HG03175 (cell line): ENCODE data around the gene NKG7.
"Not testable (repeated sequence)": the region's sequence is repeated elsewhere in the genome, so short reads cannot be mapped to it uniquely, and the experiment has no call there.

Source experiments
- ATAC-seq: cut with Tn5 transposase; IDR thresholded peaks from one replicate; pipeline ENCODE4 v1.9.1; 2021; ENCODE audit warnings: mild to moderate bottlenecking, moderate library complexity; ENCODE audit not compliant: unreplicated experiment

Gene NKG7, protein sequence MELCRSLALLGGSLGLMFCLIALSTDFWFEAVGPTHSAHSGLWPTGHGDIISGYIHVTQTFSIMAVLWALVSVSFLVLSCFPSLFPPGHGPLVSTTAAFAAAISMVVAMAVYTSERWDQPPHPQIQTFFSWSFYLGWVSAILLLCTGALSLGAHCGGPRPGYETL

DNA sequence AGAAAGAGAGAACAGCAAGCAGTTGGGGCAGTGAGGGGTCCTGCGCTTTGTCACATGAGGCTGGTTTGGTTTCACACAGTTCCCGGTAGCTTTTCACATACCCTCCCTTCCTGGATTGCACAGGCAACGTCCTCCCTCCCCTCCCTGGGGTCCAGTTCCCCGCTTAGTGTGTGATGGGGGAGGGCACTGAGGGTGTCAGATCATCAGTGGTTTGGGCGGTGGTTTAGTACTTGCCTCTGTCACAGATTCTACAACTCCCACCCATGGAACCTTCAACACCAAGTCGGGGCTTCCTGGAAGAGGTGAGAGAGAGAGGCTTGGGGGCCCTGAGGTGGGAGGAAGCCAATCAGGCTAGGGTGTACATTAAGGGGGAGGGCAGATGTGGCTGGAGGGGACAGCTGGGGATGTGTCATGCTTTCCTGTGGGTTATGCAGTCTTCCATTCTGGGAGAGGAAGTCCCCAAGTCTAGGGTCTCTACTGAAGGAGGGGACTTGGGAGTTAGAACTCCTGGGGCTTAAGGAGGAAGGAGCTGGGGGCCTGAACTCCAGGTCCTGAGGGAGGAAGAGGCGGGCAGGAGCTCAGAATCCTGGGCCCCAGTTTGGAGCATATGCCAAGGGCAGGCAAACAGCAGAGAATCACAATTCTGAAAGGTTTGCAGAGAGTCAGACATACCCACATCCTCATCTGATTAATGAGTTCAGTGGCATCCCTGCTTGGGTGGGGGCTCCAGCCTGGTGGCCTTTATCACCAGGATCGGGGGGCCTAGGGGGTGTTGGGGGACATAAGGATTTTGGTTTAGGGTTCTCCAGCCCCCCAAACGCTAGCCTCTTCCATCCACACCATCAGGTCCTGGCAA, at the start of gene NKG7:
Gene NKG7, minus strand, starts transcription at position 6 of the 856 bp plus-strand sequence. CDS start 119 bp downstream, outside the sequence.
- no peak for ATAC-seq

DNA sequence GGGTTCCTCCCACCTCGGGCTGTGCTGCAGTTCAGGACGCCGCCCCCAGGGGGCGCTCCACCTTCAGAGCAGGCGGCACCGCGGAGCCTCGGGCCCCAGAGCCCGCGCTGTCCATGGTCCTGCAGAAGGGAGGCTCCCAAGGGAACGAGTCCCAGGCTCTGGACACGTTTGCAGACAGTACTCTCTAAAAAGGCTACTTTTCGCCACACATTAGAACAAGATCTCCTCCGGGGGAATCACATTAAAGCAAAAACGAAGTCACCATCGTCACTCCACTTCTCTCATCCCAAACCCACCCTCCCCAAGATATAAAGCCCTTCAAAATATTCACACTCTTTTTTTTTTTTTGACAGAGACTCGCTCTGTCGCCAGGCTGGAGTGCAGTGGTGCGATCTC, 49.6 kb upstream of the NKG7 start:
- ATAC-seq: peak; percentile 55

DNA sequence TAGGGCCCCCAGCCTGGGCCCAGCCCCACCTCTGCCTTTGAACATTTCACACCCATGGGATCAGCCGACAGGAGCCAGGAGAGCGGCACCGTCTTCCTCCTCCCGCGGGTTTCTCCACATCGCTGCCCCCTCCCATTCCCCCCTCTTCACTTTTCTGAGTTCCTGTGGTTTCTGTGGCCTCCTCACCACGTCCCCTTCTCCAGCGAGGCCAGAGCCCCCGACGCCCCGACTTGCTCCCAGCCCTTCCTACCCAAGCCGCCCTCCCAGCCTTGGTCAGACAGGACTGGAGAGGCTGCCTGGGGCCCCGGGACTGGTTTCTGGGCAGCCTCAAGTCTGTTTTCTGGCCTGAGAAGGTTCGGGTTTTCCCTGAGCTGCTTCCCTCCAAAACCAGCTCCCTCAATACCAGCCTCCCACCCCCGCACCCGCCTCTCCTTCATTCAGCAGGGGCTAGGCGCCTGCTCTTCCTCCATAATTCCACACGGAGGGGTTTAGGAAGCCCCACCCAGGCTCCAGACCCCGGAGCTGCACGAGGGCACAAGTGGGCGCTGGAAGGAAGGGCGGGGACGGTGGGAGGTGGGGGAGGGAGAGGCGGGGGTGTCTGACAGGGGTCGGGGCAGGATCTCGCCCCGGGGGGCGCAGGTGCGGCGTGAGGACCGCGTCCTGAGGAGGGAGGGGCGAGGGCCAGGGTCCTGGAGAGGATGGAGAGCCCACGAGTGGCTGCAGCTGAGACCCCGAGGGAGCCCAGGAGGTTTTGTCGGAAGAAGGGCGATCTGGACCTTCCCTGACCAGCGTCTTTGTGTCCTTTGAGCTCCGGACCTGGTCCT, 49.0 kb upstream of the NKG7 start:
- ATAC-seq: no peak

DNA sequence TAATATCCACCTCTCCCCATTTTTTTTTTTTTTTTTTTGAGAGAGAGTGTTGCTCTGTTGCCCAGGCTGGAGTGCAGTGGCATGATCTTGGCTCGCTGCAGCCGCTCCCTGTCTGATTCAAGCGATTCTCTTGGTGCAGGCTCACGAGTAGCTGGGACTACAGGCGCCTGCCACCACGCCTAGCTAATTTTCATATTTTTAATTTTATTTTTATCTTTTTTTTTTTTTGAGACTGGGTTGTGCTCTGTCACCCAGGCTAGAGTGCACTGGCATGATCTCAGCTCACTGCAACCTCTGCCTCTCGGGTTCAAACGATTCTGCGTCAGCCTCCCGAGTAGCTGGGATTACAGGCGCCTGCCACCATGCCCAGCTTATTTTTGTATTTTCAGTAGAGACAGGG, 48.1 kb upstream of the NKG7 start:
- not testable (repeated sequence) for ATAC-seq

DNA sequence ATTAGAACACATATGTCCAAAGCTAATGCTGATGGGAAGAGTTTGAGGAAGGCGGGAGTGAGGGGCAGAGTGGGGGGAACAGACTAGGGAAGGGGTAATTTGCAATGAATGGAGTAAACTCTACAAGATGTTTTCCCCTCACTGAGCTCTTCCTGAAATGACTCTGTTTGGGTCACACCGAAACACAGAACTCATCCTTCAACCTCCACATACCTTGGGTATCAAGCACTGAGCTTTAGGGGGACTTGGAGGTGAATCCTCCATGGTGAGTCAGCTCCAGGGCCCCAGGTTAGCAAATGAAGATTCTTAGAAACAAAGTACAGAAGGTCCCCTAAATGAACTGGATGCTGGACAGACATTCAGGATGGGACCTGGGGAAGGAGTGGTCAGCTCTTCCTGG, 46.3 kb upstream of the NKG7 start:
- ATAC-seq: no peak

DNA sequence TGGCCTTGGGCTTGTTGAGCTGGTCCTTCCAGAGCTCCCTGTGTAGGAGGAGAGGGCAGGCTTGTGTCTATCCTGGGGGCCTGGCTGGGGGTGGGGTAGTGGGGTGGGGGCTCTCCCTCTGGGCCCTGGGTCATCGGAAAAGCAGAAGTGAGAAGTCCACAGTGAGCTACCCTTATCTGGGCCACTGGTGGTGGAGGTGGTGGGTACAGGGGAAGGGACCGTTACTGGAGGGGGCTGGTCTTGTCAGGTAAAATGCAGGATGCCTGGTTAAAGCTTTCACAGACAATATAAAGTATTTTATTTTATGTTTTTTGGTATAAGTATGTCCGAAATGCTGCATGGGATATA, 45.3 kb upstream of the NKG7 start:
- ATAC-seq: peak; percentile 32

DNA sequence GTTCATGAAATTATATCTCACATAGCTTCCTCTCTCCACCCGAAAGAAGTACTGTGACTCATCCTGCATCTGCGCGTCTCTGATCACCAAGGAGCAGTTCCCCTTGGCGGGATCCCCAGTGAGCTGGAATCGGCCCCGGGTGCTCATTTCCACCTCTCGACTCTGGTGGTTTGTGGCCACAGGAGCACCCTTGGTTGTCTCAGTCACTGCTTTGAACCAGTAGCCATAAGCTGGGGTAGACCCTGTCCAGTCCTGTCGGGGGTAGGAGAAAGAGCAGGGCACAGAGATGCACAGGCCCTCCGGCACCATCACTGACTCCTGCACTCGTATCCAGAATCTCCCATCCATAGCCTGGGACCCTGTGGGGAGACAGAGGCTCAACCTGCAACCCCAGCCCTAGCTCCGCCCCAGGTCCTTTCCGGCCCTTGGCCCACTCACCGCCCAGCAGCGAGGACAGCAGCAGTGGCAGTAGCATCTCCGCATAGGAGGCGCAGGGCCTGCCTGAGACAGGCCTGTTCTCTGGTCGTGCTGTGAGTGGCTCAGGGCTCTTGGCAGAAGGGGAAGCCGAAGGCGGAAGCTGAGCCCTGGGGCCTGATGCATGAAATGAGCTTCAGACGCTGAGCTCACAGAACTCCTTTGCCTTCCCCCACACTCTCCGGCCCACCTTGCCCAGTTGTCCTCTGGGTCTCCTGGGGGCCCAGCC, 44.8 kb upstream of the NKG7 start, which contains the start of gene SIGLEC10:
Gene SIGLEC10, minus strand, starts transcription at position 536 of the 703 bp plus-strand sequence. Its CDS starts 61 bp downstream, at position 475.
- ATAC-seq: peak; percentile 72

DNA sequence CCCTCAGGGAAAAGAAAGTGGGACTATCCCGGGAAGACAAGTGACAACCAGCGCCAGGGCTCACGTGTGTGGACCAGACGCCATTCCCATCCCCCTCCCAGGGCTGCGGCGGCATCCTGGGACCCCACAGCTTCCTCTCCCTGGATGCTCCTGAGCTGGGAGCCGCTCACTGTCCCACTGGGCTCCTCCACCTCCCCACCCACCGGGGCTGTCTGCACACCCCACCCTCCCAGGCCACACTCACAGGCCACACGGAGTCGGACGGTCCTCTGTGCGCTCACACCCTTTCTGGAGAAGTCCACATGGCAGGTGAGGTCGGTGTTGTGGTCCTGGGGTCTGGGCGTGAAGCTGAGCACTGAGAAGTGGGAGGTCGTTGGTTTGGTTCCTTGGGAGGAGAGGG, 44.0 kb upstream of the NKG7 start:
- ATAC-seq: not testable (repeated sequence)

DNA sequence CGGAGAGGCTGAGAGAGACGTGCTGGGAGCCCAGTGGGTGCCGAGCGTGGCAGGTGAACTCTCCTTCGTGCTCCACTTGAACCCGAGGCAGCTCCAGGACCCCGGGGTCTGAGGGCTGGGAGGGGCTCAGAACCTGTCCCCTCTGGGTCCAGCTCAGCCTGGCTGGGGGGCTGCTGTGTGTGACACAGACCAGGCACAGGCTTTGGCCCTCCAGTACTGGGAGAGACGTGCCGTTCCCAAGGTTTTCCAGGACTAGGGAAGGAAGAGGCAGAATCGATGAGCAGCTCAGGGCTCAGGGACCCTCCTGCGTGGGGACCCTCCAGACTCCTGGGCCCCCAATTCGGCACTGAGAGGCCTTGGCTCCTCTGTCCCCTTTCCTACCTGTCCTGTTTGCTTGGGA, 42.7 kb upstream of the NKG7 start:
- no peak for ATAC-seq

DNA sequence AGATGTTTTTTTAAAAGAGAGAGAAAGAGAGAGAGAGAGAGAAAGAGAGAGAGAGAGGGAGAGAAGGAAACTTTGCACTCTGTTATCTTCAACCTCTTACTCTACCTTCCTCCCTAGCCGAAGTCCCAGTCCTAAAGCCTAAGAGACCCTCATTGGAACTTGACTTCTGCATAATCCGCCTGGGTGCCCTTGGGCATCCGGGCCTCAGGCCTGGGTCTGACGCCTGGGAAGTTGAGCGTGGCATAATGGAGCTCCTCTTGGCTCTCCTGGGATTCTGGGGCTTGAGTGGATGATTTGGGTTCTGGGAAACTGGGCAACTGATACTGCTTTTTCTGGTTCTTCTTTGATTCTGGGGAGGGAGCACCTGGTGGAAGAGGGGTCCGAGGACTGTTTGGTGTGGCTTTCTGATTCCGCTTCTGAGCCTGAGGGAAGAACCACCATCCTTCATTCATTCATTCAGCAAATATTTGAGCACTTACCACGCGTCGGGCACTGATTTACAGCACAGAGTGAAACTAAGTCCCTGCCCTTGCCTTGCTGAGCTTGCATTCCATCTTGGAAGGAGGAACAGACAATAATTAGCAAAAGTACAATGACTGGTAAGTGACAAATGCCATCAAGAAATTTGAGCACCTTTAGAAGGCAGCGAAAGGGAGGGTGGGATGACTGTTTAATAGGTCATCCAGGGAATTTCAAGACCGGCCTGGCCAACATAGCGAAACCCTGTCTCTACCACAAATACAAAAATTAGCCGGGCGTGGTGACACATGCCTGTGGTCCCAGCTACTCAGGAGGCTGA, 38.7 kb upstream of the NKG7 start:
- no peak for ATAC-seq

DNA sequence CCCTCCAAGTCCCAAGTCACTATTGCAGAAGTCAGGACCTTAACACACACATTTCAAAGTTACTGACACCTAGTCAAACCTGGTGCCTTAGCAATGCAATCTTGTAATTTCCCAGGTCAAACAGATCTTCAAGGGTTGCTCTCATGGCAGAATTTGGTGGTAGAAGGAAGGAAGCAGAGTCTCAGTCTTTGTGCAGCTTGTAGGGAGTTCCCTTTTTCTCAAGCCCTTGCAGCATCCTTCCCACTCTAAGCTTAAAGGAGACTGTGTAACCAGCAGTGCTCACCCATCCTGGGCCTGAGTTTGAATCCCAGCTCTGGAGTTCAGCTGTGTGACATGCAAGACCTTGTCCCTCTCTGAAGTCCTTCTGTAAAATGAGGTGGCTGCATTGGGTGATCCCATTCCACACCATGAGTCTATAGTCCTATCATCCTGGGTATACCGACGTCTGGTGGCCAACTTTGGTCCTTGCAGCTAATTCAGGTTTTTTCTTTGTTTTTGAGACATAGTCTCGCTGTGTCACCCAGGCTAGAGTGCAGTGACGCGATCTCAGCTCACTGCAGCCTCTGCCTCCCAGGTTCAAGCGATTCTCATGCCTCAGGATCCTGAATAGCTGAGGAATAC, 35.2 kb upstream of the NKG7 start:
- ATAC-seq: no peak

DNA sequence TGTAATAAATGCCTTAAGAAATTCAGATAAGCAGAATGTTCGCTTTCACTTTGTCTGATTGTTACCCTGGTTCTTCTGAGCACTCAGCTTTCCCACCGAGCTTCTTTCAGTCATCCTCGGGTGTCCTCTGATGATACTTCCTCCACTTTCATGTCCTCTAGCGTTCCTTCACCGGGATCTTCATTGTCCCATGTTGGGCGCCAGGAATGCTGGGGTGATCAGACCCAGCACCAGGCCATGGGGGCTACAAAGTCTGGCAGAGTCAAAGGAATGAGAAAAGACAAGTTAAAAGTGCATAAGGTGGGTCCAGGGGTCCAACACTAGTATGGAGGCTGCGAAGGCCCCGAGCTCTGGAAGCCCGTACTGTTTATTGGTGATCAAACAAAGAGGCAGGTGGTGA, 29.7 kb upstream of the NKG7 start:
- no peak for ATAC-seq

DNA sequence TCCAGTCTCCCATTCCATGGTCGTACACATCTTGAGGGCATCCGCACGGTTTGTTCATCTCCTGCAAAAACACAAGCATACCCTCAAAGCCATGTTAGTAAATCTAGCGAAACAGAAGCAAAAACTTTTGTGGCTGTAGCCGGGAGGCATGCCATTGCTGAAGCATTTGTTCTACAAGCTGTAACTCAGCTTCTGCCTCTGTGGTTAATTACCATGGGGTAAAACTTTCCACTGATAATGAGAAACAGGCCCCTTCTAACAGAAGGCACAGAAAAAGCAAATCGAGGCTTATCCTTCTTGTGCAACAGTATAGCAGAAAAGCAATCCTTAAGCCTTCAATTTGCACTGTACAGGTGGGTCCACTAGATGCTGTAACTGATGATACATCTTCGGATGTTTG, 27.5 kb upstream of the NKG7 start:
- not testable (repeated sequence) for ATAC-seq

DNA sequence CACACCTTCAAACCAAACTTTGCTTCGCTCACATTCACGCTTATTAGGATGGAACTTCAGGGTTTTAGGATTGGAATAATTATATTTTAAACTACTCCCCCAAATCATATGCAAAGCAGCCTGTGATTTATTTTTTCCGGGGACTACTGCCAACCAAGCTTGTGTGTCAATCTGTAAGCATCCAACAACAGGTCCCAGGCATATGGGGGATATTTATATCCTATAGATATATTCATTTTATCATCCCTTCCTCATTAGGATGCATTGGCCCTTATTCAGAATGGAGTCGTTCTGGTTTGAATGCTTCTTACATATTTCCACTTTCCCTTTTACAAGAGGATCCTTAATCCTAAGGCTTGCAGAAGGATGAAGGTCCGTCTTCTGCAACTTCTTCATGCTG, 26.8 kb upstream of the NKG7 start:
- ATAC-seq: no peak

DNA sequence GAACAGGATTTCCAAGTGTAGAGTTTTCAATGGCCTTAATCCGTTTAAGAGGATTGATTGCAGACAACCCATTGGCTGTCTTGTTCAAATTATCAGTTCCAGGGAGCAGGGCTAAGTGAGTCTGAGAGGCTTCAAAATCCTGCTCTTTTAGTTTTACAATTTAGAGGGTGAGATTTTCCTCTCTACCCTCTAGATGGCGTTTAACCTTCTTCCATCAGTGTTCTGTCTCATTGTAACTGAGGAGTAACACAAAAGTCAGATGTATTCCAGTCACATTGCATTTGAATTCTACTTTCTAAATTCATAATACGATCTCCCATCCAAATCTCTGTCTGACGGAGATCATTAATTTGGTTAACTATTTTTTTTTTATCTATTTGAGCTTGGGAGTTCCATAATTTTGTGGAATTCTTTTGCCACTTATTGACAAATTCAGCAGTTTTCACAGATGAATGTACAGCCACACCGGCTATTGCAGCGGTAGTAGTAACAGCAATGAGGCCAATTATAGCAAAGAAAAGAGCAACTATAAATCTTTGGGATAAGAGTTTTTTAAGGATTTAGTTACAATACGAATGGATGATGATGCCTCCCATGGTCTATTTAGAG, 25.7 kb upstream of the NKG7 start:
- ATAC-seq: no peak

DNA sequence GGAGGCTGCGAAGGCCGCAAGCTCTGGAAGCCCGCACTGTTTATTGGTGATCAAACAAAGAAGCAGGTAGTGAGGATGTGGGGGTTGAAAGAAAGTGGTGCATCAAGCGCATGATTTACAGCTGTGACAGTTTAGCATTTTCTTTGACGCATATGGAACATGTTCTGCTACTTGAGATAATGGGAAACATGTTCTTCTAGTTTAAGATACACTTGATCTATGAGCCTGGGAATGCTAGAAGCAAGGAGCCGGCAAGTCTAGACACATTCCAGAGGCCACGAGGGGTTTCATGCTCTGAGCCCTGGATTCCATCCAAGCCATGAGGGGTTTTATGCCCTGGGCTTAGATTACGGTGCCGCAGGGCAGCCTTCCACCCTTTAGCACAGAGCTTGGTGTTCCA, 25.0 kb upstream of the NKG7 start:
- not testable (repeated sequence) for ATAC-seq

DNA sequence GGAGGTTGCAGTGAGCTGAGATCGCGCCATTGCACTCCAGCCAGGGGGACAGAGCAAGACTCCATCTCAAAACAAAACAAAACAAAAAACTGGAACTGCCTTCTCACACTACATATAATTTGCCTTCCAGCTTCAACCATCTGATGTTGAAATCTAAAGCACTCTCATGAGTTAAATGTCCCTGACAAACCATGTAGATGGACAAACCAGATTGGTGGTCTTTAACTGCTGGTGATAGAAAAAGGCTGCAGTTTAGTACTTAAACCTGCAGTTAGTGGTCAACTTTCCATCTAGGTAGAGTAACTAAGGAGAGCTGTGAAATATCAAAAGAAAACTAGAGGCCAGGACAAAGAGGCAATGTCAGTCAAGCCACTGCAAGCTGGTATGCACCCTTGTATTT, 23.7 kb upstream of the NKG7 start:
- no peak for ATAC-seq

DNA sequence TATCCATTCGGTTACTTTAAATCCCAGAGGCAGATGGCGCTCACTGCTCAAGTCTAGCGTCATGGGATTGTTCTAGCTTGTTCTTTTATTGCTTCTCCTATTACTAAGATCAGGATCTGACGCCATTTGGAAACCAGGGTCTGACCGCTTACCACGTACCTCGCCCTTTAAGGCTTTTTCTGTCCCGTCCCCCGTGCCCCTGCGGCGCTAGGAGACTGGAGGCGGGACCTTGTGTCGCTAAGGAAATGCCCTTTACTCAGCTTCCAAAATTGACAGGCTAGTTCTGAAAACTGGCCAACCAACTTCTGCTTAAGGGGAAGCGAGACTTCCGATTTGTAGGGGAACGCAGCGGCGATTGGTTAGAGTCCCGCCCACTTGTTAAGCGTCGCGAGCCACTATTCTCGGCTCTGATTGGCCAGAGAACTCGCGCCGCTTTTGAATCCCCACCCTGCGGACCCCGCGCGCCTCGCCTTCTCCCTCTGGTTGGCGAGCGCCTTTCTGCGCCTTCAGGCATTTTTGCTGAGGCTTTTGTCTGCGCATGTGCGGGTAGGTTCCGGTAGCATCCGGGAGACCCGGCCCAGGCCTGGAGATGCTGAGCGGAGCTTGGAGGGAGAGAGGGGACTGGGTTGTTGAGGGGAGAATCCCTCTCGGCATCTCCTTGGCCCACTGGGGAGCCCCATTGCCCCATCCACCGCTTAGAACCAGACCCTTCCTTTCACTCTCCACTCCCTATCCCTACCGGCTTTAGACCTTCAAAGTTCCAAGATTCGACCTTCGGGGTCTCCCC, 21.8 kb upstream of the NKG7 start:
- peak; percentile 83 for ATAC-seq

DNA sequence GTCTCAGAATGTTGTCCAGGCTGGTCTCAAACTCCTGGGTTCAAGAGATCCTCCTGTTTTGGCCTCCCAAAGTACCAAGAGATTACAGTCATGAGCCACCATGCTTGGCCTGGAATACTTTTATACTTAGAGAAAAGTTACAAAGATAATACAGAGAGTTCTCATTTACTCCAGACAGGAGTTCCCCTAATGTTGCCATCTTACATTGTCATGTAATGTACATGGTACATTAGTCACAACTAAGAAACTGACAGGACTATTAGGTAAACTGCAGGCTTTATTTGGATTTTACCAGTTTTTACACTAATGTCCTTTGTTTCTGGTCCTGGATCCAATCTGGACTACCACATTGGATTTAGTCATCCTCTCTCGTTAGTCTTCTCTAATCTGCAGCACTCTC, 20.2 kb upstream of the NKG7 start:
- no peak for ATAC-seq
